HEK293 (cell line): ENCODE results near the gene PDE12.

Source experiments
- CTCF ChIA-PET: fragments of 350-600 bp; formaldehyde crosslinking; extraction: SDS; loops from one replicate; lab custom pipeline; 2021; ENCODE audit warnings: antibody characterized with exemption; lab: Yijun Ruan, JAX
- POLR2A ChIA-PET: fragments of 300-600 bp; formaldehyde crosslinking; extraction: SDS; loops from one replicate; lab custom pipeline; 2020; ENCODE audit warnings: antibody characterized with exemption, inconsistent platforms; lab: Yijun Ruan, JAX
- H3K27ac ChIP-seq: fragments of 200-500 bp; sonication (Bioruptor generic); 2 replicates; pipeline ENCODE4 v1.5.1; 2014; ENCODE audit warnings: low read depth, low read length, control low read depth, inconsistent platforms; ENCODE audit errors: extremely low read depth
- H3K36me3 ChIP-seq, 2 experiments: fragments of 200-500 bp in 1 of 2; sonication (Bioruptor generic) in 1 of 2; 1 replicate in 1 of 2; 2 replicates in 1 of 2; pipeline ENCODE4 v1.5.1; 2014 to 2017; ENCODE audit warnings: inconsistent platforms in 2 of 2, low read length in 2 of 2; ENCODE audit not compliant: control insufficient read depth in 2 of 2, insufficient read depth in 1 of 2
- H3K4me1 ChIP-seq: fragments of 200-500 bp; sonication (Bioruptor generic); 2 replicates; pipeline ENCODE4 v1.5.1; 2014; ENCODE audit warnings: mild to moderate bottlenecking, low read length, inconsistent platforms; ENCODE audit not compliant: control insufficient read depth, insufficient read depth
- H3K4me3 ChIP-seq: 2 replicates; pipeline ENCODE4 v1.5.1; 2011; ENCODE audit warnings: low read depth, mild to moderate bottlenecking, control low read depth, low read length, moderate library complexity
- H3K9me3 ChIP-seq: fragments of 200-500 bp; sonication (Bioruptor generic); 2 replicates; pipeline ENCODE4 v1.5.1; 2014; ENCODE audit warnings: low read depth, low read length, inconsistent platforms; ENCODE audit not compliant: control insufficient read depth, insufficient read depth
- BCL11A ChIP-seq: fragments of 450-650 bp; formaldehyde crosslinking; IDR thresholded peaks from 2 replicates; pipeline ENCODE4 v1.5.1; 2016; ENCODE audit warnings: low read depth, missing biosample characterization, missing genetic modification characterization
- BCL11B ChIP-seq: fragments of 450-650 bp; formaldehyde crosslinking; IDR thresholded peaks from 2 replicates; pipeline ENCODE4 v1.5.1; 2016; ENCODE audit warnings: low read depth, missing biosample characterization, missing genetic modification characterization
- IKZF3 ChIP-seq: fragments of 450-650 bp; IDR thresholded peaks from 2 replicates; pipeline ENCODE4 v1.5.0; 2018; ENCODE audit warnings: missing biosample characterization, mild to moderate bottlenecking, missing genetic modification characterization, moderate library complexity
- SP7 ChIP-seq: fragments of 450-650 bp; formaldehyde crosslinking; IDR thresholded peaks from 2 replicates; pipeline ENCODE4 v1.5.1; 2016; ENCODE audit warnings: missing biosample characterization, missing genetic modification characterization
- TCF7L2 ChIP-seq: IDR thresholded peaks from 2 replicates; pipeline ENCODE4 v1.6.1; 2011; ENCODE audit warnings: low read depth, mild to moderate bottlenecking, inconsistent platforms, low read length, moderate library complexity, borderline replicate concordance
- ZBTB17 ChIP-seq: fragments of 450-650 bp; formaldehyde crosslinking; IDR thresholded peaks from 2 replicates; pipeline ENCODE4 v1.5.1; 2016; ENCODE audit warnings: missing biosample characterization, missing genetic modification characterization
- ZNF23 ChIP-seq: fragments of 450-650 bp; formaldehyde crosslinking; IDR thresholded peaks from 2 replicates; pipeline ENCODE4 v1.5.1; 2016; ENCODE audit warnings: missing biosample characterization, missing genetic modification characterization, borderline replicate concordance
- ZNF560 ChIP-seq: fragments of 450-650 bp; formaldehyde crosslinking; IDR thresholded peaks from 2 replicates; pipeline ENCODE4 v1.5.1; 2017; ENCODE audit warnings: missing biosample characterization, missing genetic modification characterization, borderline replicate concordance
- ZNF600 ChIP-seq: fragments of 450-650 bp; formaldehyde crosslinking; IDR thresholded peaks from 2 replicates; pipeline ENCODE4 v1.5.1; 2016; ENCODE audit warnings: missing biosample characterization, missing genetic modification characterization
- ZNF654 ChIP-seq: fragments of 450-650 bp; formaldehyde crosslinking; IDR thresholded peaks from 2 replicates; pipeline ENCODE4 v1.5.1; 2016; ENCODE audit warnings: low read depth, missing biosample characterization, missing genetic modification characterization
- ZNF785 ChIP-seq: fragments of 450-650 bp; formaldehyde crosslinking; IDR thresholded peaks from 2 replicates; pipeline ENCODE4 v1.5.1; 2016; ENCODE audit warnings: missing biosample characterization, missing genetic modification characterization
- ZNF837 ChIP-seq: fragments of 450-650 bp; formaldehyde crosslinking; IDR thresholded peaks from 2 replicates; pipeline ENCODE4 v1.5.1; 2016; ENCODE audit warnings: missing biosample characterization, missing genetic modification characterization
- TF ChIP-seq, protein P1 (sequence below): fragments of 450-650 bp; formaldehyde crosslinking; IDR thresholded peaks from 2 replicates; pipeline ENCODE4 v1.5.1; 2016; ENCODE audit warnings: missing biosample characterization, missing genetic modification characterization
- TF ChIP-seq, protein P2 (sequence below): fragments of 450-650 bp; formaldehyde crosslinking; IDR thresholded peaks from 2 replicates; pipeline ENCODE4 v1.5.1; 2016; ENCODE audit warnings: missing biosample characterization, missing genetic modification characterization, low read depth
- TF ChIP-seq, protein P3 (sequence below): fragments of 450-650 bp; formaldehyde crosslinking; IDR thresholded peaks from 2 replicates; pipeline ENCODE4 v1.5.1; 2016; ENCODE audit warnings: missing biosample characterization, missing genetic modification characterization
- TF ChIP-seq, protein P4 (sequence below): fragments of 450-650 bp; formaldehyde crosslinking; IDR thresholded peaks from 2 replicates; pipeline ENCODE4 v1.5.1; 2016; ENCODE audit warnings: missing biosample characterization, missing genetic modification characterization
- TF ChIP-seq, protein P5 (sequence below): fragments of 450-650 bp; formaldehyde crosslinking; IDR thresholded peaks from 2 replicates; pipeline ENCODE4 v1.5.1; 2017; ENCODE audit warnings: missing biosample characterization, missing genetic modification characterization

PDE12 gene

DNA sequence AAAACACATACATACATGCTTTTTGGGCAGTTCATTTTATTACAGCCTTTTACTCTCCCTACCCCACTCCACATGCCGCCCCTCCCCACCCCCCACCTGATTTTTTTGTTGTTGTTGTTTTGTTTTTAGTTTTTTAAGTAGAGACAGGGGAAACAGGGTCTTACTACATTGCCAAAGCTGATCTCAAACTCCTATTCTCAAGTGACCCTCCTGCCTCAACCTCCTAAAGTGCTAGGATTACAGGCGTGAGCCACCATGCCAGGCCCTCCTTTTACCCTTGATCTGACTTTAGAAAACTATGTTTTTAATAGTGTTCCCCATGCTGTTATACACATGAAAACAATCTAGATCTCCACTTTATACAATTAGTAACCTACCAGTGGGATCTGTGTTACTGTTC is 14.8 kb downstream of the PDE12 start:
- Histone ChIP-seq H3K9me3 (no peaks in the 10 kb centered on the region), H3K4me3 (no peak overlapping the region), H3K36me3 (peaks cover 23 to 73% of the 10 kb centered on the region in 2 experiments), H3K4me1 (no peaks in the 10 kb centered on the region; the same call in 1 of the 2 replicates), H3K27ac (no peak overlapping the region)
- POLR2A ChIA-PET, result no interaction called here
- CTCF ChIA-PET, result interaction anchor here (0.6 to 0.7 kb wide), 3 partner anchors 11 to 448 kb away, joined by 3 to 4 read pairs (median 3); no protein-coding TSS in a partner anchor
- TF ChIP-seq, protein P1, sequence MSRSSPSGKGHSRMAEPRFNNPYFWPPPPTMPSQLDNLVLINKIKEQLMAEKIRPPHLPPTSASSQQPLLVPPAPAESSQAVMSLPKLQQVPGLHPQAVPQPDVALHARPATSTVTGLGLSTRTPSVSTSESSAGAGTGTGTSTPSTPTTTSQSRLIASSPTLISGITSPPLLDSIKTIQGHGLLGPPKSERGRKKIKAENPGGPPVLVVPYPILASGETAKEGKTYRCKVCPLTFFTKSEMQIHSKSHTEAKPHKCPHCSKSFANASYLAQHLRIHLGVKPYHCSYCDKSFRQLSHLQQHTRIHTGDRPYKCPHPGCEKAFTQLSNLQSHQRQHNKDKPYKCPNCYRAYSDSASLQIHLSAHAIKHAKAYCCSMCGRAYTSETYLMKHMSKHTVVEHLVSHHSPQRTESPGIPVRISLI, result no peak
- TF ChIP-seq, protein P2, sequence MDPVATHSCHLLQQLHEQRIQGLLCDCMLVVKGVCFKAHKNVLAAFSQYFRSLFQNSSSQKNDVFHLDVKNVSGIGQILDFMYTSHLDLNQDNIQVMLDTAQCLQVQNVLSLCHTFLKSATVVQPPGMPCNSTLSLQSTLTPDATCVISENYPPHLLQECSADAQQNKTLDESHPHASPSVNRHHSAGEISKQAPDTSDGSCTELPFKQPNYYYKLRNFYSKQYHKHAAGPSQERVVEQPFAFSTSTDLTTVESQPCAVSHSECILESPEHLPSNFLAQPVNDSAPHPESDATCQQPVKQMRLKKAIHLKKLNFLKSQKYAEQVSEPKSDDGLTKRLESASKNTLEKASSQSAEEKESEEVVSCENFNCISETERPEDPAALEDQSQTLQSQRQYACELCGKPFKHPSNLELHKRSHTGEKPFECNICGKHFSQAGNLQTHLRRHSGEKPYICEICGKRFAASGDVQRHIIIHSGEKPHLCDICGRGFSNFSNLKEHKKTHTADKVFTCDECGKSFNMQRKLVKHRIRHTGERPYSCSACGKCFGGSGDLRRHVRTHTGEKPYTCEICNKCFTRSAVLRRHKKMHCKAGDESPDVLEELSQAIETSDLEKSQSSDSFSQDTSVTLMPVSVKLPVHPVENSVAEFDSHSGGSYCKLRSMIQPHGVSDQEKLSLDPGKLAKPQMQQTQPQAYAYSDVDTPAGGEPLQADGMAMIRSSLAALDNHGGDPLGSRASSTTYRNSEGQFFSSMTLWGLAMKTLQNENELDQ (tag by site-specific recombination), result no peak
- no peak for TF ChIP-seq ZNF785 (tag by site-specific recombination)
- no peak for TF ChIP-seq BCL11A (tag by site-specific recombination)
- TF ChIP-seq ZBTB17 (tag by site-specific recombination), result no peak
- no peak for TF ChIP-seq BCL11B
- no peak for TF ChIP-seq ZNF837
- no peak for TF ChIP-seq SP7 (tag by site-specific recombination)
- TF ChIP-seq, protein P3, sequence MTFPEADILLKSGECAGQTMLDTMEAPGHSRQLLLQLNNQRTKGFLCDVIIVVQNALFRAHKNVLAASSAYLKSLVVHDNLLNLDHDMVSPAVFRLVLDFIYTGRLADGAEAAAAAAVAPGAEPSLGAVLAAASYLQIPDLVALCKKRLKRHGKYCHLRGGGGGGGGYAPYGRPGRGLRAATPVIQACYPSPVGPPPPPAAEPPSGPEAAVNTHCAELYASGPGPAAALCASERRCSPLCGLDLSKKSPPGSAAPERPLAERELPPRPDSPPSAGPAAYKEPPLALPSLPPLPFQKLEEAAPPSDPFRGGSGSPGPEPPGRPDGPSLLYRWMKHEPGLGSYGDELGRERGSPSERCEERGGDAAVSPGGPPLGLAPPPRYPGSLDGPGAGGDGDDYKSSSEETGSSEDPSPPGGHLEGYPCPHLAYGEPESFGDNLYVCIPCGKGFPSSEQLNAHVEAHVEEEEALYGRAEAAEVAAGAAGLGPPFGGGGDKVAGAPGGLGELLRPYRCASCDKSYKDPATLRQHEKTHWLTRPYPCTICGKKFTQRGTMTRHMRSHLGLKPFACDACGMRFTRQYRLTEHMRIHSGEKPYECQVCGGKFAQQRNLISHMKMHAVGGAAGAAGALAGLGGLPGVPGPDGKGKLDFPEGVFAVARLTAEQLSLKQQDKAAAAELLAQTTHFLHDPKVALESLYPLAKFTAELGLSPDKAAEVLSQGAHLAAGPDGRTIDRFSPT (tag by site-specific recombination), result no peak
- no peak for TF ChIP-seq TCF7L2
- TF ChIP-seq ZNF600 (tag by site-specific recombination), result no peak
- TF ChIP-seq, all 188 proteins: peak for 0

DNA sequence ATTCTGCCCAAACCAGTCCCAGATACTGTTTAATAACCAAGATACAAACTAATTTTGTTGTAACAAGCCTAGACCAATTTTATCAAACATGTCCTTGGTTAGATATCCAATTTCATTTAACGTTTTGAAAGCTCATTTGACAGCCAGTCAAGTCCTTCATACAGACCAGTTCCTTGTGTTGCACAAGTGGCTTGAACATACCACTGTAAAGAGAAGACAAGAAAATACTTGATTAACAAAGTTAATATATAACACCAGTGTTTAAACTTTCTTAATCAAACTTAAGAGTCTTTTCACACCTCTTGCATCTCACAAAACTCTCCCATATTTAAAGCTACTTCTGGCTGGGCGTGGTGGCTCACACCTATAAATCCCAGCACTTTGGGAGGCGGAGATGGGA is 16.0 kb downstream of the PDE12 start:
- ChIA-PET POLR2A (interaction anchor here (0.8 to 1.0 kb wide), 2 partner anchors 16 to 25 kb away, joined by 3 read pairs; partner anchors contain the start of genes ARF4 and PDE12), CTCF (interaction anchor here (0.5 to 0.9 kb wide), 2 partner anchors 10 to 342 kb away, joined by 3 read pairs; no protein-coding TSS in a partner anchor)
- H3K4me3 ChIP-seq, result no peak overlapping the region
- H3K36me3 ChIP-seq, result peaks cover 23 to 78% of the 10 kb centered on the region in 2 experiments
- H3K9me3 ChIP-seq, result no peaks in the 10 kb centered on the region
- no peaks in the 10 kb centered on the region; the same call in 1 of the 2 replicates for H3K4me1 ChIP-seq
- H3K27ac ChIP-seq, result no peak overlapping the region
- TF ChIP-seq ZNF560 (tag by site-specific recombination) (no peak), IKZF3 (tag by site-specific recombination) (no peak), ZNF23 (tag by site-specific recombination) (no peak), ZNF654 (tag by site-specific recombination) (no peak)
- TF ChIP-seq, protein P4, sequence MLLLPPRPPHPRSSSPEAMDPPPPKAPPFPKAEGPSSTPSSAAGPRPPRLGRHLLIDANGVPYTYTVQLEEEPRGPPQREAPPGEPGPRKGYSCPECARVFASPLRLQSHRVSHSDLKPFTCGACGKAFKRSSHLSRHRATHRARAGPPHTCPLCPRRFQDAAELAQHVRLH (tag by site-specific recombination), result no peak
- TF ChIP-seq, protein P5, sequence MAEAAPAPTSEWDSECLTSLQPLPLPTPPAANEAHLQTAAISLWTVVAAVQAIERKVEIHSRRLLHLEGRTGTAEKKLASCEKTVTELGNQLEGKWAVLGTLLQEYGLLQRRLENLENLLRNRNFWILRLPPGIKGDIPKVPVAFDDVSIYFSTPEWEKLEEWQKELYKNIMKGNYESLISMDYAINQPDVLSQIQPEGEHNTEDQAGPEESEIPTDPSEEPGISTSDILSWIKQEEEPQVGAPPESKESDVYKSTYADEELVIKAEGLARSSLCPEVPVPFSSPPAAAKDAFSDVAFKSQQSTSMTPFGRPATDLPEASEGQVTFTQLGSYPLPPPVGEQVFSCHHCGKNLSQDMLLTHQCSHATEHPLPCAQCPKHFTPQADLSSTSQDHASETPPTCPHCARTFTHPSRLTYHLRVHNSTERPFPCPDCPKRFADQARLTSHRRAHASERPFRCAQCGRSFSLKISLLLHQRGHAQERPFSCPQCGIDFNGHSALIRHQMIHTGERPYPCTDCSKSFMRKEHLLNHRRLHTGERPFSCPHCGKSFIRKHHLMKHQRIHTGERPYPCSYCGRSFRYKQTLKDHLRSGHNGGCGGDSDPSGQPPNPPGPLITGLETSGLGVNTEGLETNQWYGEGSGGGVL, result no peak
